Central memory CD4-positive, alpha-beta T cell (primary cell): ENCODE measurements around the gene LFNG.

ENCODE experiments used
- DNase-seq: peaks from one replicate; pipeline ENCODE4 v3.0.0; 2022

Gene LFNG

DNA sequence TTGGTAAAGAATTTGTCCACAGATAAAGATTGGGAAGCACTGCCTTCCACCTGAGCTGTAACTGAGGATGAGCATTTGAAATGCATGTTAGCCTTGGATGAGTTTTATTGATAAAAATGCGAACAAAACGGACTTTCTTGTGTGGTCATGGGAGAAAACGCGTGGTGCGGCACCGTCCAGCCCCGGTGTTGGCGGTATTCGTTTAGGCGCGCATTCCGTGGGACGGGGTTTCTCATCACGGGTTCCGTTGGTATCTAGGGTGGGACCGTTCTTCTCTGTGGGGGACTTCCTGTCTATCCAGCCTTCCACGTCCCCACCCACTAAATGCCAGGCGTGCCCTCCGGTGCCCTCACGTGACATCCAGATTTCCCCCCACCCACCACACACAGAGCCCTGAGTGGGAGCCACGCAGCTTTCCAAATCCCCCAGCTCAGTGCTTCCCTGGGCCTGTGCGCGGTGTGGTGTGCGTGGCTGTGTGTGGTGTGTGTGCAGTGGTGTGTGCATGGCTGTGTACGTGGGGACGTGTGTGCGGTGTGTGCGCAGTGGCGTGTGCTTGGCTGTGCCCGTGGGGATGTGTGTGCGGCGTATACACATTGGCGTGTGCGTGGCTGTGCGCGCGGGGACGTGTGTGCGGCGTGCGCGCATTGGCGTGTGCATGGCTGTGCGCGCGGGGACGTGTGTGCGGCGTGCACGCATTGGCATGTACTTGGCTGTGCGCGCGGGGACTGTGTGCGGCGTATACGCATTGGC is 57.3 kb downstream of the LFNG start:
- no peak for DNase-seq
